ENCODE measurements around the gene SRSF11. TPM values are rescaled to one million over a fixed set of nuclear protein-coding genes. Genes with fewer than 3 reads are reported as not detected.

SRSF11 gene
- total RNA-seq, 1 experiment from 2014 or later: 217 TPM

DNA sequence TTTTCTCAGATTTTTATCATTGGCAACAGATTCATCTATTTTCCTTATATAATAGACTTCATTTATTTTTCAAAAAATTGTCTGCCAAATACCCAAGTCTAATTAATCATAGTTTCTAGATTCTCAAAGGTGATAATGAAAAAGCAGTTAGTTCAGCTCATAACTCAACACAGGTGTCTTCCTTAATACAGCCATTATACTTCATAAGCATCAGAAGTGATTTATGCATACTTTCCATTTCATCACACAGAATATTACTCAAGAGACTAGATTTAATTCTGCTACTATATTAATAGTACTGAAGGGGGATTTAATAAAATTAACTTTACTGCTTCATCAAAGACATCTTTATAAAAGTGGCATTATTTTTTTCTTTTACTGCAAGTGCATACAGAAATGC, 18.8 kb downstream of the SRSF11 start:
- H3K27ac ChIP-seq (ENCODE audit: low read depth, low read length, poor library complexity, severe bottlenecking): no peak overlapping the region
- TF ChIP-seq EZH2 (IDR thresholded peaks at IDR 0.05; ENCODE audit: borderline replicate concordance, low read depth, low read length, poor library complexity, severe bottlenecking) (no peak), CTCF (conservative IDR thresholded peaks at IDR 0.05; ENCODE audit: low read depth, low read length) (no peak)
- intact Hi-C loops (cut with micrococcal nuclease; ENCODE audit: unreplicated experiment): no loop called here
- POLR2A ChIA-PET (ENCODE audit: low non-redundant PET): no interaction called here
- no TSS peak for BruUV-seq (replicated peaks)
- H3K4me1 ChIP-seq (ENCODE audit: insufficient read depth, low read length, poor library complexity, severe bottlenecking): no peaks in the 10 kb centered on the region
- peaks cover 100% of the 10 kb centered on the region for H3K36me3 ChIP-seq (ENCODE audit: insufficient read depth, low read length, poor library complexity, severe bottlenecking)
- no peak for DNase-seq (ENCODE audit: low spot score)
- CTCF ChIA-PET: no interaction called here
- H3K4me3 ChIP-seq (ENCODE audit: low read depth, low read length, poor library complexity, severe bottlenecking): no peak overlapping the region
- no peaks in the 10 kb centered on the region for H3K27me3 ChIP-seq (replicated peaks; ENCODE audit: insufficient read depth, low read depth, low read length, poor library complexity)
- no peaks in the 10 kb centered on the region for H3K9me3 ChIP-seq (ENCODE audit: low read depth, low read length, poor library complexity, severe bottlenecking)

GRCh38 chr1:70247122-70247521, 25.9 kb downstream of the SRSF11 start:
- ChIA-PET POLR2A (ENCODE audit: low non-redundant PET) (no interaction called here), CTCF (no interaction called here)
- TF ChIP-seq EZH2 (IDR thresholded peaks at IDR 0.05; ENCODE audit: borderline replicate concordance, low read depth, low read length, poor library complexity, severe bottlenecking): no peak
- TF ChIP-seq CTCF (conservative IDR thresholded peaks at IDR 0.05; ENCODE audit: low read depth, low read length): no peak
- no TSS peak for BruUV-seq (replicated peaks)
- intact Hi-C loops (cut with micrococcal nuclease; ENCODE audit: unreplicated experiment): loop anchor here (5.0 kb wide), 1 partner anchor 815 kb away; no protein-coding TSS in a partner anchor
- H3K27me3 ChIP-seq (replicated peaks; ENCODE audit: insufficient read depth, low read depth, low read length, poor library complexity): no peaks in the 10 kb centered on the region
- H3K4me1 ChIP-seq (ENCODE audit: insufficient read depth, low read length, poor library complexity, severe bottlenecking): no peaks in the 10 kb centered on the region
- H3K4me3 ChIP-seq (ENCODE audit: low read depth, low read length, poor library complexity, severe bottlenecking): no peak overlapping the region
- H3K9me3 ChIP-seq (ENCODE audit: low read depth, low read length, poor library complexity, severe bottlenecking): no peaks in the 10 kb centered on the region
- peaks cover 100% of the 10 kb centered on the region for H3K36me3 ChIP-seq (ENCODE audit: insufficient read depth, low read length, poor library complexity, severe bottlenecking)
- no peak overlapping the region for H3K27ac ChIP-seq (ENCODE audit: low read depth, low read length, poor library complexity, severe bottlenecking)
- DNase-seq (ENCODE audit: low spot score): no peak

GRCh38 chr1:70247768-70248167, 26.6 kb downstream of the SRSF11 start:
- H3K36me3 ChIP-seq (ENCODE audit: insufficient read depth, low read length, poor library complexity, severe bottlenecking): peaks cover 100% of the 10 kb centered on the region
- H3K9me3 ChIP-seq (ENCODE audit: low read depth, low read length, poor library complexity, severe bottlenecking): no peaks in the 10 kb centered on the region
- no peaks in the 10 kb centered on the region for H3K4me1 ChIP-seq (ENCODE audit: insufficient read depth, low read length, poor library complexity, severe bottlenecking)
- intact Hi-C loops (cut with micrococcal nuclease; ENCODE audit: unreplicated experiment): loop anchor here (5.0 kb wide), 1 partner anchor 815 kb away; no protein-coding TSS in a partner anchor
- H3K27me3 ChIP-seq (replicated peaks; ENCODE audit: insufficient read depth, low read depth, low read length, poor library complexity): no peaks in the 10 kb centered on the region
- DNase-seq (ENCODE audit: low spot score): peak; percentile 13
- CTCF ChIA-PET: no interaction called here
- TF ChIP-seq EZH2 (IDR thresholded peaks at IDR 0.05; ENCODE audit: borderline replicate concordance, low read depth, low read length, poor library complexity, severe bottlenecking) (no peak), CTCF (conservative IDR thresholded peaks at IDR 0.05; ENCODE audit: low read depth, low read length) (no peak)
- no TSS peak for BruUV-seq (replicated peaks)
- POLR2A ChIA-PET (ENCODE audit: low non-redundant PET): no interaction called here
- no peak overlapping the region for H3K4me3 ChIP-seq (ENCODE audit: low read depth, low read length, poor library complexity, severe bottlenecking)
- H3K27ac ChIP-seq (ENCODE audit: low read depth, low read length, poor library complexity, severe bottlenecking): no peak overlapping the region
